WTC11 (cell line): ENCODE measurements around the gene ADCY2. TPM values are rescaled to one million over a fixed set of nuclear protein-coding genes. Genes with fewer than 3 reads are reported as not detected.

ENCODE experiments used
- ATAC-seq: fragments of 200-7000 bp; cut with Tn5 transposase; 2 replicates; pipeline ENCODE4 v1.10.0; 2021; ENCODE audit warnings: mild to moderate bottlenecking, moderate library complexity
- CTCF ChIA-PET: fragments of 300-600 bp; sonication (Branson Sonifier 250); formaldehyde crosslinking; loops from one replicate; lab custom pipeline; 2021; ENCODE audit warnings: antibody characterized with exemption; lab: Charles Lee
- POLR2A ChIA-PET: fragments of 350-600 bp; sonication (Branson Sonifier 250); formaldehyde crosslinking; loops from one replicate; lab custom pipeline; 2021; ENCODE audit warnings: antibody characterized with exemption; lab: Charles Lee
- DNase-seq: peaks from one replicate; pipeline ENCODE4 v3.0.0; 2021; ENCODE audit warnings: low spot score
- H3K27ac Mint-ChIP-seq: 2 replicates; pipeline ENCODE4 v1.8.0; 2021; ENCODE audit warnings: mixed read lengths
- H3K27me3 Mint-ChIP-seq: 2 replicates; pipeline ENCODE4 v1.8.0; 2021; ENCODE audit warnings: low read depth, mild to moderate bottlenecking, moderate library complexity, mixed read lengths
- H3K36me3 Mint-ChIP-seq: 2 replicates; pipeline ENCODE4 v1.8.0; 2021; ENCODE audit warnings: mixed read lengths
- H3K4me1 Mint-ChIP-seq: 2 replicates; pipeline ENCODE4 v1.8.0; 2022; ENCODE audit warnings: mixed read lengths
- H3K4me3 Mint-ChIP-seq: 2 replicates; pipeline ENCODE4 v1.8.0; 2021; ENCODE audit warnings: mild to moderate bottlenecking, moderate library complexity, mixed read lengths
- H3K9me3 Mint-ChIP-seq: 2 replicates; pipeline ENCODE4 v1.8.0; 2021; ENCODE audit warnings: mixed read lengths
- JAZF1 ChIP-seq: fragments of 250-450 bp; sonication (Bioruptor Pico); IDR thresholded peaks from 2 replicates; pipeline ENCODE4 v1.9.0; 2021; ENCODE audit warnings: moderate library complexity, mild to moderate bottlenecking, inconsistent platforms
- JUN ChIP-seq: sonication (generic); formaldehyde crosslinking; IDR thresholded peaks from 2 replicates; pipeline ENCODE4 v1.8.0; 2023; ENCODE audit warnings: mild to moderate bottlenecking, missing genetic modification reagents
- NFE2L1 ChIP-seq: sonication (generic); formaldehyde crosslinking; IDR thresholded peaks from 2 replicates; pipeline ENCODE4 v1.8.1; 2023; ENCODE audit warnings: missing genetic modification reagents
- NR2C2 ChIP-seq: sonication (generic); formaldehyde crosslinking; IDR thresholded peaks from 2 replicates; pipeline ENCODE4 v1.8.0; 2022; ENCODE audit warnings: mild to moderate bottlenecking, missing genetic modification reagents
- SOX15 ChIP-seq: fragments of 250-450 bp; sonication (Bioruptor Pico); IDR thresholded peaks from 2 replicates; pipeline ENCODE4 v1.9.0; 2021; ENCODE audit warnings: mild to moderate bottlenecking
- TCF7 ChIP-seq: sonication (generic); formaldehyde crosslinking; IDR thresholded peaks from 2 replicates; pipeline ENCODE4 v1.8.0; 2022; ENCODE audit warnings: mild to moderate bottlenecking, low read depth, missing genetic modification reagents, moderate library complexity
- TP53 ChIP-seq: sonication (generic); formaldehyde crosslinking; IDR thresholded peaks from 2 replicates; pipeline ENCODE4 v1.8.1; 2023; ENCODE audit warnings: mild to moderate bottlenecking, missing genetic modification reagents
- ZNF138 ChIP-seq: sonication (generic); formaldehyde crosslinking; conservative IDR thresholded peaks from 2 replicates; pipeline ENCODE4 v1.8.1; 2022; ENCODE audit warnings: mild to moderate bottlenecking, moderate library complexity, missing genetic modification reagents
- ZNF317 ChIP-seq: sonication (generic); formaldehyde crosslinking; IDR thresholded peaks from 2 replicates; pipeline ENCODE4 v1.8.1; 2023; ENCODE audit warnings: low read depth, mild to moderate bottlenecking, moderate library complexity, missing genetic modification reagents, borderline replicate concordance
- ZNF416 ChIP-seq: fragments of 250-450 bp; sonication (Bioruptor Pico); IDR thresholded peaks from 2 replicates; pipeline ENCODE4 v1.9.0; 2021; ENCODE audit warnings: mild to moderate bottlenecking, inconsistent platforms
- total RNA-seq: library from RNA; stranded (reverse); gene quantifications from 3 replicates; pipeline ENCODE4 v1.2.3, GENCODE V29; 2021
- TF ChIP-seq, protein P1 (sequence below): sonication (generic); formaldehyde crosslinking; IDR thresholded peaks from 2 replicates; pipeline ENCODE4 v1.8.0; 2022; ENCODE audit warnings: mild to moderate bottlenecking, missing genetic modification reagents
- TF ChIP-seq, protein P2 (sequence below): sonication (generic); formaldehyde crosslinking; IDR thresholded peaks from 2 replicates; pipeline ENCODE4 v1.8.1; 2022; ENCODE audit warnings: low read depth, missing genetic modification reagents, borderline replicate concordance
- TF ChIP-seq, protein P3 (sequence below): sonication (generic); formaldehyde crosslinking; conservative IDR thresholded peaks from 2 replicates; pipeline ENCODE4 v1.8.1; 2023; ENCODE audit warnings: mild to moderate bottlenecking, low read depth, missing genetic modification reagents, moderate library complexity
- TF ChIP-seq, protein P4 (sequence below): fragments of 250-450 bp; sonication (Bioruptor Pico); conservative IDR thresholded peaks from 2 replicates; pipeline ENCODE4 v1.9.0; 2021; ENCODE audit warnings: mild to moderate bottlenecking
- TF ChIP-seq, protein P5 (sequence below): sonication (generic); formaldehyde crosslinking; IDR thresholded peaks from 2 replicates; pipeline ENCODE4 v1.8.1; 2022; ENCODE audit warnings: missing genetic modification reagents, borderline replicate concordance
- TF ChIP-seq, protein P6 (sequence below): sonication (generic); formaldehyde crosslinking; IDR thresholded peaks from 2 replicates; pipeline ENCODE4 v1.8.0; 2023; ENCODE audit warnings: missing genetic modification reagents
- TF ChIP-seq, protein P7 (sequence below): fragments of 250-450 bp; sonication (Bioruptor Pico); IDR thresholded peaks from 2 replicates; pipeline ENCODE4 v1.9.0; 2021; ENCODE audit warnings: mild to moderate bottlenecking, borderline replicate concordance
- TF ChIP-seq, protein P8 (sequence below): fragments of 250-450 bp; sonication (Bioruptor Pico); IDR thresholded peaks from 2 replicates; pipeline ENCODE4 v1.9.0; 2021; ENCODE audit warnings: moderate library complexity, mild to moderate bottlenecking, inconsistent platforms, borderline replicate concordance

Gene ADCY2
- total RNA-seq, 1 experiment from 2014 or later = 142 TPM

DNA sequence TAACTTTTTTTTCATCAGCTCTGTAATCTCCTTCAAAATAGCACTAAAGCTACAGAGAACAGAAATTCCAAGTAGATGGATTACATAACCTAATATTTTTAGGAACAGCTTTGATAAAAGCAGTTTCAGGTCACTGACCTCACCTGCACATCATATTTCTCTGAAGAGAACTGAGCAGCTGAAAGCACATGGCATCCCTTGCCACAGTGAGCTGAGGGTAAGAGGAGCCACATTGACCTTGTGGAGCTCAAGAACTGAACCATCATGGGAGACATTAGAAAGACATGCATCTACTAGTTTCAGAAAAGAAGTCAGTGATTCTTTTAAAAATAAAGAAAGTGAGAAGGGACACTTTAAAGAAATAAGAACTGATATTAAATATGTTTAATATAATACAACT lies 232.3 kb downstream of the ADCY2 start (continued):
- TF ChIP-seq, protein P1, sequence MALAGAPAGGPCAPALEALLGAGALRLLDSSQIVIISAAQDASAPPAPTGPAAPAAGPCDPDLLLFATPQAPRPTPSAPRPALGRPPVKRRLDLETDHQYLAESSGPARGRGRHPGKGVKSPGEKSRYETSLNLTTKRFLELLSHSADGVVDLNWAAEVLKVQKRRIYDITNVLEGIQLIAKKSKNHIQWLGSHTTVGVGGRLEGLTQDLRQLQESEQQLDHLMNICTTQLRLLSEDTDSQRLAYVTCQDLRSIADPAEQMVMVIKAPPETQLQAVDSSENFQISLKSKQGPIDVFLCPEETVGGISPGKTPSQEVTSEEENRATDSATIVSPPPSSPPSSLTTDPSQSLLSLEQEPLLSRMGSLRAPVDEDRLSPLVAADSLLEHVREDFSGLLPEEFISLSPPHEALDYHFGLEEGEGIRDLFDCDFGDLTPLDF (CRISPR knock-in tag) = no peak
- TF ChIP-seq, protein P2, sequence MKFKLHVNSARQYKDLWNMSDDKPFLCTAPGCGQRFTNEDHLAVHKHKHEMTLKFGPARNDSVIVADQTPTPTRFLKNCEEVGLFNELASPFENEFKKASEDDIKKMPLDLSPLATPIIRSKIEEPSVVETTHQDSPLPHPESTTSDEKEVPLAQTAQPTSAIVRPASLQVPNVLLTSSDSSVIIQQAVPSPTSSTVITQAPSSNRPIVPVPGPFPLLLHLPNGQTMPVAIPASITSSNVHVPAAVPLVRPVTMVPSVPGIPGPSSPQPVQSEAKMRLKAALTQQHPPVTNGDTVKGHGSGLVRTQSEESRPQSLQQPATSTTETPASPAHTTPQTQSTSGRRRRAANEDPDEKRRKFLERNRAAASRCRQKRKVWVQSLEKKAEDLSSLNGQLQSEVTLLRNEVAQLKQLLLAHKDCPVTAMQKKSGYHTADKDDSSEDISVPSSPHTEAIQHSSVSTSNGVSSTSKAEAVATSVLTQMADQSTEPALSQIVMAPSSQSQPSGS (CRISPR knock-in tag) = no peak
- TF ChIP-seq, protein P3, sequence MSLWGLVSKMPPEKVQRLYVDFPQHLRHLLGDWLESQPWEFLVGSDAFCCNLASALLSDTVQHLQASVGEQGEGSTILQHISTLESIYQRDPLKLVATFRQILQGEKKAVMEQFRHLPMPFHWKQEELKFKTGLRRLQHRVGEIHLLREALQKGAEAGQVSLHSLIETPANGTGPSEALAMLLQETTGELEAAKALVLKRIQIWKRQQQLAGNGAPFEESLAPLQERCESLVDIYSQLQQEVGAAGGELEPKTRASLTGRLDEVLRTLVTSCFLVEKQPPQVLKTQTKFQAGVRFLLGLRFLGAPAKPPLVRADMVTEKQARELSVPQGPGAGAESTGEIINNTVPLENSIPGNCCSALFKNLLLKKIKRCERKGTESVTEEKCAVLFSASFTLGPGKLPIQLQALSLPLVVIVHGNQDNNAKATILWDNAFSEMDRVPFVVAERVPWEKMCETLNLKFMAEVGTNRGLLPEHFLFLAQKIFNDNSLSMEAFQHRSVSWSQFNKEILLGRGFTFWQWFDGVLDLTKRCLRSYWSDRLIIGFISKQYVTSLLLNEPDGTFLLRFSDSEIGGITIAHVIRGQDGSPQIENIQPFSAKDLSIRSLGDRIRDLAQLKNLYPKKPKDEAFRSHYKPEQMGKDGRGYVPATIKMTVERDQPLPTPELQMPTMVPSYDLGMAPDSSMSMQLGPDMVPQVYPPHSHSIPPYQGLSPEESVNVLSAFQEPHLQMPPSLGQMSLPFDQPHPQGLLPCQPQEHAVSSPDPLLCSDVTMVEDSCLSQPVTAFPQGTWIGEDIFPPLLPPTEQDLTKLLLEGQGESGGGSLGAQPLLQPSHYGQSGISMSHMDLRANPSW = no peak
- TF ChIP-seq ZNF317 (CRISPR knock-in tag) (no peak), JAZF1 (no peak), ZNF416 (CRISPR knock-in tag) (no peak)
- TF ChIP-seq, protein P4, sequence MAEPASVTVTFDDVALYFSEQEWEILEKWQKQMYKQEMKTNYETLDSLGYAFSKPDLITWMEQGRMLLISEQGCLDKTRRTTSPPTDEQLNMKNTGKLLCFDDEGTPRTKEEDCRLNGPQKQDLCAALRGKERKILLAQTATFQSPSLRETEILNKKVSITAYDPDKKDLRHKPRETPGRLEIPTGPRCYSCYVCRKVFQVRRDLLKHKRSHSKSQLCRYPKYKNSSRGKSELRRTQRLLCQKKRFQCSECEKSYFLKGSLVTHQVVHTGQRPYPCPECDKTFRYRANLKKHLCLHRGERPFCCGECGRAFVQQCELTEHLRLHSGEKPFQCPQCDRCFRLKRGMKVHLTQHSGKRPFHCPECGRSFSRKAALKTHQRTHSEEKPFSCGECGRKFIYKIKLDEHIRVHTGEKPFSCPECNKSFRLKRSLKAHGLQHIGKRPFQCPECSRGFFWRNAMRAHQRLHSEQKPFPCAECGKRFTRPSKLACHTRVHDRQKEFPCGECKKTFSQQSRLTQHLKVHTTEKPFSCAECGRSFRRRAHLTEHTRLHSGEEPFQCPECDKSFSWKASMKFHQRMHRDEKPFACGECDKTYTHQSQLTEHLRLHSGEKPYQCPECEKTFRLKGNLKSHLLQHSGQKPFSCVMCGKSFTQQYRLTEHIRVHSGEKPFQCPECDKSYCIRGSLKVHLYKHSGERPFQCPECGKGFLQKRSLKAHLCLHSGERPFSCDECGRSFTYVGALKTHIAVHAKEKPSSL = no peak

DNA sequence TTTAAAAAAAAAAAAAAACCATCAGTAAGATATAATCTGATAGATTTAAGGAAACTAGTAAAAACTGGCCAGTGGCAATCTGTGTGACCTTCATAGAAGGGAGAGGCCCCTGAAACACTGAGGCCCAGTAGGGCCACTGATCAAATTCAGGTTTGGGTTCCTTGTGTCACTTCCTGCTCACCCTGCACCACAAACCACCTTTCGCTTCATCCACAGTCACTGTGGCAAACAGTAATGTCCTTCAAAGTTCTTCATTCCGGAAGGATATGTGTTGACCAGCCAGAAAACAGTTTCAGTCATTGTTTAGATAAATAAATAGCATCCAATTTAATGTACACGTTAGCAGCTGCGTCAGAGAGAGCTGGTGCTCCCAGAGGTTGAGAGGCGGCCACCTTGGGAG lies 232.9 kb downstream of the ADCY2 start:
- H3K9me3 Mint-ChIP-seq = peaks cover 11% of the 10 kb centered on the region; the same call in 1 of the 2 replicates
- no peak overlapping the region for H3K4me3 Mint-ChIP-seq
- ATAC-seq (no peak), DNase-seq (no peak)
- POLR2A ChIA-PET = no interaction called here
- CTCF ChIA-PET = interaction anchor here (0.7 kb wide), 1 partner anchor 117 kb away, joined by 3 read pairs; no protein-coding TSS in a partner anchor
- no peaks in the 10 kb centered on the region for H3K27me3 Mint-ChIP-seq
- peak overlapping the region; percentile 47; the same call in 1 of the 2 replicates for H3K27ac Mint-ChIP-seq
- peaks cover 81% of the 10 kb centered on the region for H3K36me3 Mint-ChIP-seq
- H3K4me1 Mint-ChIP-seq = peaks cover 17% of the 10 kb centered on the region
- TF ChIP-seq JUN (CRISPR knock-in tag) (no peak), TCF7 (CRISPR knock-in tag) (no peak), SOX15 (CRISPR knock-in tag) (no peak), NR2C2 (CRISPR knock-in tag) (no peak), ZNF138 (CRISPR knock-in tag) (no peak), TP53 (CRISPR knock-in tag) (no peak), NFE2L1 (CRISPR knock-in tag) (no peak)
- TF ChIP-seq, protein P5, sequence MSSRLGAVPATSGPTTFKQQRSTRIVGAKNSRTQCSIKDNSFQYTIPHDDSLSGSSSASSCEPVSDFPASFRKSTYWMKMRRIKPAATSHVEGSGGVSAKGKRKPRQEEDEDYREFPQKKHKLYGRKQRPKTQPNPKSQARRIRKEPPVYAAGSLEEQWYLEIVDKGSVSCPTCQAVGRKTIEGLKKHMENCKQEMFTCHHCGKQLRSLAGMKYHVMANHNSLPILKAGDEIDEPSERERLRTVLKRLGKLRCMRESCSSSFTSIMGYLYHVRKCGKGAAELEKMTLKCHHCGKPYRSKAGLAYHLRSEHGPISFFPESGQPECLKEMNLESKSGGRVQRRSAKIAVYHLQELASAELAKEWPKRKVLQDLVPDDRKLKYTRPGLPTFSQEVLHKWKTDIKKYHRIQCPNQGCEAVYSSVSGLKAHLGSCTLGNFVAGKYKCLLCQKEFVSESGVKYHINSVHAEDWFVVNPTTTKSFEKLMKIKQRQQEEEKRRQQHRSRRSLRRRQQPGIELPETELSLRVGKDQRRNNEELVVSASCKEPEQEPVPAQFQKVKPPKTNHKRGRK = no peak
- TF ChIP-seq, protein P6, sequence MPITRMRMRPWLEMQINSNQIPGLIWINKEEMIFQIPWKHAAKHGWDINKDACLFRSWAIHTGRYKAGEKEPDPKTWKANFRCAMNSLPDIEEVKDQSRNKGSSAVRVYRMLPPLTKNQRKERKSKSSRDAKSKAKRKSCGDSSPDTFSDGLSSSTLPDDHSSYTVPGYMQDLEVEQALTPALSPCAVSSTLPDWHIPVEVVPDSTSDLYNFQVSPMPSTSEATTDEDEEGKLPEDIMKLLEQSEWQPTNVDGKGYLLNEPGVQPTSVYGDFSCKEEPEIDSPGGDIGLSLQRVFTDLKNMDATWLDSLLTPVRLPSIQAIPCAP (CRISPR knock-in tag) = no peak
- TF ChIP-seq, protein P7, sequence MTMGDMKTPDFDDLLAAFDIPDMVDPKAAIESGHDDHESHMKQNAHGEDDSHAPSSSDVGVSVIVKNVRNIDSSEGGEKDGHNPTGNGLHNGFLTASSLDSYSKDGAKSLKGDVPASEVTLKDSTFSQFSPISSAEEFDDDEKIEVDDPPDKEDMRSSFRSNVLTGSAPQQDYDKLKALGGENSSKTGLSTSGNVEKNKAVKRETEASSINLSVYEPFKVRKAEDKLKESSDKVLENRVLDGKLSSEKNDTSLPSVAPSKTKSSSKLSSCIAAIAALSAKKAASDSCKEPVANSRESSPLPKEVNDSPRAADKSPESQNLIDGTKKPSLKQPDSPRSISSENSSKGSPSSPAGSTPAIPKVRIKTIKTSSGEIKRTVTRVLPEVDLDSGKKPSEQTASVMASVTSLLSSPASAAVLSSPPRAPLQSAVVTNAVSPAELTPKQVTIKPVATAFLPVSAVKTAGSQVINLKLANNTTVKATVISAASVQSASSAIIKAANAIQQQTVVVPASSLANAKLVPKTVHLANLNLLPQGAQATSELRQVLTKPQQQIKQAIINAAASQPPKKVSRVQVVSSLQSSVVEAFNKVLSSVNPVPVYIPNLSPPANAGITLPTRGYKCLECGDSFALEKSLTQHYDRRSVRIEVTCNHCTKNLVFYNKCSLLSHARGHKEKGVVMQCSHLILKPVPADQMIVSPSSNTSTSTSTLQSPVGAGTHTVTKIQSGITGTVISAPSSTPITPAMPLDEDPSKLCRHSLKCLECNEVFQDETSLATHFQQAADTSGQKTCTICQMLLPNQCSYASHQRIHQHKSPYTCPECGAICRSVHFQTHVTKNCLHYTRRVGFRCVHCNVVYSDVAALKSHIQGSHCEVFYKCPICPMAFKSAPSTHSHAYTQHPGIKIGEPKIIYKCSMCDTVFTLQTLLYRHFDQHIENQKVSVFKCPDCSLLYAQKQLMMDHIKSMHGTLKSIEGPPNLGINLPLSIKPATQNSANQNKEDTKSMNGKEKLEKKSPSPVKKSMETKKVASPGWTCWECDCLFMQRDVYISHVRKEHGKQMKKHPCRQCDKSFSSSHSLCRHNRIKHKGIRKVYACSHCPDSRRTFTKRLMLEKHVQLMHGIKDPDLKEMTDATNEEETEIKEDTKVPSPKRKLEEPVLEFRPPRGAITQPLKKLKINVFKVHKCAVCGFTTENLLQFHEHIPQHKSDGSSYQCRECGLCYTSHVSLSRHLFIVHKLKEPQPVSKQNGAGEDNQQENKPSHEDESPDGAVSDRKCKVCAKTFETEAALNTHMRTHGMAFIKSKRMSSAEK = no peak
- TF ChIP-seq, protein P8, sequence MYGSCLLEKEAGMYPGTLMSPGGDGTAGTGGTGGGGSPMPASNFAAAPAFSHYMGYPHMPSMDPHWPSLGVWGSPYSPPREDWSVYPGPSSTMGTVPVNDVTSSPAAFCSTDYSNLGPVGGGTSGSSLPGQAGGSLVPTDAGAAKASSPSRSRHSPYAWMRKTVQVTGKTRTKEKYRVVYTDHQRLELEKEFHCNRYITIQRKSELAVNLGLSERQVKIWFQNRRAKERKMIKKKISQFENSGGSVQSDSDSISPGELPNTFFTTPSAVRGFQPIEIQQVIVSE (CRISPR knock-in tag) = no peak
- TF ChIP-seq, protein P4 = no peak
